ENCODE results near the gene NR2F1-AS1. TPM values are rescaled to one million over a fixed set of nuclear protein-coding genes. Genes with fewer than 3 reads are reported as not detected.

NR2F1-AS1 gene
- total RNA-seq, 1 donor from 2014 or later, result 19.0 TPM

DNA sequence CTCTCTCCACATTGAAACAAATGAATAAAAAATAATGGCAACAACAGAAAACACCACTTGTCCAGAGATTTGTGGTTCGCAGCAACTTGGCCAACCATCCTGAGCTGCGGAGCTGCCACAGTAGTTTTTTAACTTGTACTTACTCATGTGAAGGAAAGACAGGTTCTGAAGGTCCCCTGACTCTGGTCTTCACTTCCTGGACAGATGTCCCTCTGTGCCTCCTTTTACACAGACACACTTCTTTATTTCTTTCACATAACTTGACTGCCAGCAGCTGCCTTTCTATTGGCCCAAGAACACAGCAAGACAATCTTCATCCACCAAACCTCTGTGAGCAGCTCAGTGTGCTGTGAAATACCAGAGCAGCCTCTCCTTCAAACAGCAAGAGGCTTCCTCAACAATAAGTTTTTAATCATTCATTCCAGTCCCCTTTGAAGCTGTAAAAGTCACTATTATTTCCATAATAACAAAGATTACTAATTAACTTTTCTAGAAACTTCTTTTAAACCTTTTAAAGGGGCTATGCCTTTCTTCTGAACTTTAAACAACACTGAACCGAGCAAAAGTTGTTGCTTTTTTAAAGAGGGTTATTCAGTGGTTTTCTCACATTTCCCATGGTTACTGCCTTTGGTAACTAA lies 198.7 kb downstream of the NR2F1-AS1 start:
- no peaks in the 10 kb centered on the region for H3K9me3 Mint-ChIP-seq
- no peaks in the 10 kb centered on the region for H3K36me3 Mint-ChIP-seq
- DNase-seq (ENCODE audit: extremely low spot score, unreplicated experiment), result no peak
- TF ChIP-seq, protein P1, sequence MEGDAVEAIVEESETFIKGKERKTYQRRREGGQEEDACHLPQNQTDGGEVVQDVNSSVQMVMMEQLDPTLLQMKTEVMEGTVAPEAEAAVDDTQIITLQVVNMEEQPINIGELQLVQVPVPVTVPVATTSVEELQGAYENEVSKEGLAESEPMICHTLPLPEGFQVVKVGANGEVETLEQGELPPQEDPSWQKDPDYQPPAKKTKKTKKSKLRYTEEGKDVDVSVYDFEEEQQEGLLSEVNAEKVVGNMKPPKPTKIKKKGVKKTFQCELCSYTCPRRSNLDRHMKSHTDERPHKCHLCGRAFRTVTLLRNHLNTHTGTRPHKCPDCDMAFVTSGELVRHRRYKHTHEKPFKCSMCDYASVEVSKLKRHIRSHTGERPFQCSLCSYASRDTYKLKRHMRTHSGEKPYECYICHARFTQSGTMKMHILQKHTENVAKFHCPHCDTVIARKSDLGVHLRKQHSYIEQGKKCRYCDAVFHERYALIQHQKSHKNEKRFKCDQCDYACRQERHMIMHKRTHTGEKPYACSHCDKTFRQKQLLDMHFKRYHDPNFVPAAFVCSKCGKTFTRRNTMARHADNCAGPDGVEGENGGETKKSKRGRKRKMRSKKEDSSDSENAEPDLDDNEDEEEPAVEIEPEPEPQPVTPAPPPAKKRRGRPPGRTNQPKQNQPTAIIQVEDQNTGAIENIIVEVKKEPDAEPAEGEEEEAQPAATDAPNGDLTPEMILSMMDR (conservative IDR thresholded peaks at IDR 0.05), result no peak
- peak overlapping the region; percentile 1 for H3K4me3 Mint-ChIP-seq
- no peak overlapping the region for H3K27ac Mint-ChIP-seq
- peaks cover 23% of the 10 kb centered on the region for H3K4me1 Mint-ChIP-seq (ENCODE audit: unreplicated experiment)
- peaks cover 3% of the 10 kb centered on the region for H3K27me3 Mint-ChIP-seq

DNA sequence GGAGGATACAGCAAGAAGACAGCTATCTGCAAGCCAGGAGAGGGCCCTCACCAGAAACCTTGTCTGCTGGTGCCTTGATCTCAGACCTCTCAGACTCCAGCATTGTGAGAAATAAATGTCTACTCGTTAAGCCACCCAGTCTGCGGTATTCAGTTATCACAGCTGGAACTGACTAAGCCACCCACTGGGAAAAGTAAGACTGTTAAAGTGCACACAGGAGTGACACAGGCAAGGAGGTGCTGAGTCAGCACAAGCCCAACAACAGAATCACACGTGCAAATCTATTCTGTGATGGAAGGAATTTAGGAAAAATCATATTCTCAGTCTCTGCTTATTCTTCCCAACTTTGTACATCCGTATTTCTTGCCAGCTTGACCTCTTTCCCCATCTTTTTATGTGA lies 200.0 kb downstream of the NR2F1-AS1 start:
- no peak overlapping the region for H3K4me3 Mint-ChIP-seq
- H3K9me3 Mint-ChIP-seq, result no peaks in the 10 kb centered on the region
- no peak for DNase-seq (ENCODE audit: extremely low spot score, unreplicated experiment)
- H3K27me3 Mint-ChIP-seq, result peaks cover 3% of the 10 kb centered on the region
- H3K36me3 Mint-ChIP-seq, result no peaks in the 10 kb centered on the region
- TF ChIP-seq, protein P1 (conservative IDR thresholded peaks at IDR 0.05), result no peak
- peaks cover 23% of the 10 kb centered on the region for H3K4me1 Mint-ChIP-seq (ENCODE audit: unreplicated experiment)
- H3K27ac Mint-ChIP-seq, result no peak overlapping the region

DNA sequence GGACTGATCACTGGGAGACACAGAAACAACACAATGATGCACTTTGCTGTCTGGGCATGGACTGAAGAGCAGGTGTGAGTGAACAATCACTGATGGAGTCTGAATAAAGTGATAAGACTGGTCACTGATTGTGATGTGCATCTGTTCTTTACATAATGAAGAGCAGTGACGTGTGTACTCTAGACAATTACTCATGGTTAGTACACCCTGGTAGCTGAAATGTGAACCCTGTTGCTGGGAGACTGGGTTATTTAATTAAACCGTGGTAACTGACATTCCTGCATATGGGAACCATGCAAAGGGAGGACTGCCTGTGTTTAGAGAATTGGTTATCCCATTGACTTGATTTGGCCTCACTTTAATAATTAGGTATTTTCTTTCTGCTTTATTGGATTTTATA lies 202.9 kb downstream of the NR2F1-AS1 start:
- peaks cover 5% of the 10 kb centered on the region for H3K9me3 Mint-ChIP-seq
- no peak for DNase-seq (ENCODE audit: extremely low spot score, unreplicated experiment)
- TF ChIP-seq, protein P1 (conservative IDR thresholded peaks at IDR 0.05), result no peak
- H3K36me3 Mint-ChIP-seq, result no peaks in the 10 kb centered on the region
- H3K4me1 Mint-ChIP-seq (ENCODE audit: unreplicated experiment), result peaks cover 16% of the 10 kb centered on the region
- peaks cover 3% of the 10 kb centered on the region for H3K27me3 Mint-ChIP-seq
- no peak overlapping the region for H3K4me3 Mint-ChIP-seq
- no peak overlapping the region for H3K27ac Mint-ChIP-seq

DNA sequence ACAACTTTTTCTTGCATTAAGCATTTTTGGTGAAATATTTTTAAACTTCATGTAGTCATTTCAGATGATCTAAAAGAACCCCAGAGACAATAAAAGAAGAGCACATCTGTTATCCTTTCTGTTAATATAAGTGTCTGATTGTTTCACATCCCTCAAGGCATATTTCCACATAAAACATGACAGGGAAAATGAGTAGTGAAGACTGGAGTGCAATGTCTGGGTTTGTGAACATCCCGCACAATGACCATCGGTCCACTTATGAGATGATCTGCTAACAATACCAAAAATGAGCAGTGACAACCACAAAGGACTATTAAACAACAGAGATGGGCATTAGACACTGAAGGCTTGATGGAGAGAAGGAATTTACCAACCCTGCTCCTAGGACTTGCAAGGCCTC lies 209.1 kb downstream of the NR2F1-AS1 start:
- TF ChIP-seq, protein P1 (conservative IDR thresholded peaks at IDR 0.05), result no peak
- Mint-ChIP-seq H3K27ac (no peak overlapping the region), H3K4me3 (no peak overlapping the region), H3K4me1 (ENCODE audit: unreplicated experiment) (peaks cover 8% of the 10 kb centered on the region), H3K36me3 (no peaks in the 10 kb centered on the region), H3K27me3 (no peaks in the 10 kb centered on the region), H3K9me3 (peaks cover 5% of the 10 kb centered on the region)
- DNase-seq (ENCODE audit: extremely low spot score, unreplicated experiment), result no peak

DNA sequence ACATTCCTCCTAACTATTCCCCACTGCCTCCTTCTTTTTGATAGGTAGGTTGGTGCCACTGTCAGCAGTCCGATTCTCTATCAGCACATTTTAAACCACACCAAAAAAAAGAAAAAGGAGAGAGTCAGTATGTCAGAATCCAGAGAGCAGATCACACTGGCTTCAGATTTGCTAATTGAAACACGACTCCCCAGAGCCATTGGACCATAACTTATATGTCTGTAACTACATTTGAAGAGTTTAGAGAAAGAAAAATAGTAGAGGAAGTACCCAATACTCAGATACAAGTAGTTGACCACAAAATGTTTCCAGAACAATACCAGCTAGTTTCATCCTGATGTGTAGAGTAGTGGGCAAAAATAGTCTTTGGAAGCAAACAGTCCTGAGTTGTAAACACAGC lies 216.6 kb downstream of the NR2F1-AS1 start:
- H3K27ac Mint-ChIP-seq, result no peak overlapping the region
- TF ChIP-seq, protein P1 (conservative IDR thresholded peaks at IDR 0.05), result no peak
- H3K9me3 Mint-ChIP-seq, result no peaks in the 10 kb centered on the region
- no peak for DNase-seq (ENCODE audit: extremely low spot score, unreplicated experiment)
- H3K27me3 Mint-ChIP-seq, result no peaks in the 10 kb centered on the region
- H3K36me3 Mint-ChIP-seq, result no peaks in the 10 kb centered on the region
- peaks cover 11% of the 10 kb centered on the region for H3K4me1 Mint-ChIP-seq (ENCODE audit: unreplicated experiment)
- no peak overlapping the region for H3K4me3 Mint-ChIP-seq

All from type B pancreatic cell (in vitro differentiated cells).